Measurements from ENCODE around the gene LENEP. TPM values are rescaled to one million over a fixed set of nuclear protein-coding genes. Genes with fewer than 3 reads are reported as not detected.

Gene LENEP
- total RNA-seq, 2 experiments from 2014 or later: 0.79 to 0.80 TPM

DNA sequence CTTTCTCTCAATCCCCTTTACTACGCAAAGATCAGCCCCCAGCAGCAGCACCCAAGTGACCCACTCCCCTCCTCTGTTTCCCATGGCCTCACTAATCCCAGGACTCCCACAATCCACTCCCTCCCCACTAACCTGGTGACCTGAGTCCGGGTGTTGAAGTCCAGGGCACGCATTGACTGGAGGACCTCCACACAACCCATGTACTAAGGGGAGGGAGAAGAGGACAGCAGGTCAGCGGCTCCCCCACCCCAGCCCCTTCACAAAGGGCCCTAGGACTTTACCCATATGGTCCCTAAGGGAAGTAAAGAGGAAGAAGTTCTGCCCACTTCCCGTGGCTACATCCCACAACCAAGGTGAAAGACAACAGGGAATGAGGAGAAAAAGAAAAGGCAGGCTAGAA is 24.1 kb upstream of the LENEP start:
- peaks cover 36% of the 10 kb centered on the region for H3K36me3 Mint-ChIP-seq (ENCODE audit: low read depth)
- H3K27ac Mint-ChIP-seq: peak overlapping the region; percentile 67
- H3K9me3 Mint-ChIP-seq (ENCODE audit: low read depth): no peaks in the 10 kb centered on the region
- H3K4me1 Mint-ChIP-seq: peaks cover 34% of the 10 kb centered on the region
- H3K4me3 Mint-ChIP-seq: no peak overlapping the region
- H3K27me3 Mint-ChIP-seq: no peaks in the 10 kb centered on the region
- intact Hi-C loops (cut with DNase I, micrococcal nuclease): no loop called here
- CTCF ChIA-PET: interaction anchor here (0.6 to 1.1 kb wide), 4 partner anchors 13 to 1043 kb away, joined by 3 to 6 read pairs (median 3); partner anchors contain the start of gene PBXIP1
- ATAC-seq: no peak
- DNase-seq: no peak
- POLR2A ChIA-PET: interaction anchor here (1.2 kb wide), 1 partner anchor 13 kb away, joined by 5 read pairs; no protein-coding TSS in a partner anchor

DNA sequence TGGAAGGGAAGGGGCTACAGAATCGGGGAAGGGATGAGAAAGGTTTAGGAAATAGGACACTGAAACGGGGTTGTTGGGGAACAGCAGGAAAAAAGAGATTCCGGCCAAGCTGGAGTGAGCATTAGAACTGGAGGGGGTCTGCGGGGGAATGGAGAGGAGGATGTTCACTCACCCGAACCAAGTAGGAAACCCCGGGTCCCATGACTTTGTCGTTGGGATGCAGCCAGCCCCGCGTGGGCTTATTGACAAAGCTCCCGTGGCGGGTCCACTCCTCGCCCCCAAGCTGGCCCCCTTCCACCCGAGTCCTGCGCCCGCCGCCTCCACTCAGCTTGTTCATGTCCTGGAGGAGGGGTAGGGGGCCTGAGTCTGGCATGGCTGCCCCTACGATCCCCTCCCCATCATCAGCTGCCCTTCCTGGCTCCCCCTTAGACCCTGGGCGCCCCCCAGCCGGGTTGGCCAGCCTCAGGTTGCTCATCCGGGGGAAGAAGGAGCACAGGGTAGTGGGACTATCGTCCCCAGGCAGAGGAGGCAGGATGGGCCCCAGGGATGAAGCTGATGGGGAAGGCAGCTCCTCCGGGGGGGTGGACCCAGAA is 23.4 kb upstream of the LENEP start:
- POLR2A ChIA-PET: interaction anchor here (1.1 to 1.2 kb wide), 2 partner anchors 14 to 29 kb away, joined by 5 read pairs; no protein-coding TSS in a partner anchor
- intact Hi-C loops (cut with DNase I, micrococcal nuclease): loop anchor here in 1 of 2 experiments (10.0 kb wide), 2 partner anchors 715 to 785 kb away; partner anchors contain the start of genes DAP3 and YY1AP1
- CTCF ChIA-PET: interaction anchor here (0.6 to 2.4 kb wide), 5 partner anchors 14 to 1044 kb away, joined by 3 to 12 read pairs (median 5); partner anchors contain the start of gene PBXIP1
- DNase-seq (no peak), ATAC-seq (no peak)
- H3K4me3 Mint-ChIP-seq: no peak overlapping the region
- H3K36me3 Mint-ChIP-seq (ENCODE audit: low read depth): peaks cover 31% of the 10 kb centered on the region
- H3K4me1 Mint-ChIP-seq: peaks cover 34% of the 10 kb centered on the region
- H3K27ac Mint-ChIP-seq: peak overlapping the region; percentile 67
- no peaks in the 10 kb centered on the region for H3K9me3 Mint-ChIP-seq (ENCODE audit: low read depth)
- H3K27me3 Mint-ChIP-seq: no peaks in the 10 kb centered on the region

DNA sequence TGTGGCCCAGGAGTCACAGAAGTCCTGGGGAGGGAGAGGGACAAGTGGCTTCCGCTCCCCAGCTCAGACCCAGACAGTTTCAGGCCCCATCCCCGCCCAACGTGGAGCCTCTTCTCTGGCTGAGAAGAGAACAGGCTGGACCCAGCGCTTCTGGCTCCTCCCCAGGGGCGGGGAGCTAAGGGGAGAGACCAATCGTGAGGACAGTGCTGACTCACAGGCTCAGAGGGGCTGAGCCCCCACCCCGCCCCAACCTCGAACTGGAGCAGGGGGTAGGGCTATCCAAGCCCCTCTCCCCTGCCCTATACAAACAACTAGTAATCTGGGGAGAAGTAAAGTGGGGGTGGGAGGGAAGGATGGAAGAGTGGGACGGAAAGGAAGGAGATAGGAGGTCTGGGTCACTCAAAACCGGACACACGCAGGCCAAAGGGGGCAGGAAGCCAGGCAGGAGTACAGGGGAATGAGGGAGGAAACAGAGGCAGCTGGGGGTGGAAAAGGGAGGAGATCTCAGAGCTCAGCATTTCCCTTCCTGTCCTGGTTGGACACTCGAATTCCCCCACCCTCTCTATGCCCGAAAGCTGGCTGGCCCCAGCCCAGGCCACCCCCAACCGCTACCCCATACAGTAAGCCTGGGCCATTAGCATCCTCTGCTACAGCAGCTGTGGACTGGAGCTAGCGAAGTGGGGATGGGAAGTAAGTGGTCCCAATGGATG is 22.6 kb upstream of the LENEP start, which contains the start of gene SHC1:
Gene SHC1, minus strand, starts transcription at position 117 of the 710 bp plus-strand sequence. CDS start 221 bp downstream, outside the sequence.
- ATAC-seq: no peak
- Mint-ChIP-seq H3K4me3 (peak within 1 kb of the TSS; percentile 7), H3K4me1 (peaks cover 34% of the 10 kb centered on the region), H3K27ac (peak within 1 kb of the TSS; percentile 82), H3K36me3 (ENCODE audit: low read depth) (peaks cover 22% of the 10 kb centered on the region), H3K9me3 (ENCODE audit: low read depth) (no peaks in the 10 kb centered on the region), H3K27me3 (no peaks in the 10 kb centered on the region)
- CTCF ChIA-PET: interaction anchor here (0.5 to 2.4 kb wide), 6 partner anchors 9 to 1047 kb away, joined by 3 to 12 read pairs (median 4); partner anchors contain the start of genes EFNA4 and PYGO2
- POLR2A ChIA-PET: interaction anchor here (0.6 to 1.2 kb wide), 4 partner anchors 12 to 365 kb away, joined by 3 to 5 read pairs (median 3); partner anchors contain the start of genes FLAD1 and PBXIP1
- intact Hi-C loops (cut with DNase I, micrococcal nuclease): loop anchor here in 1 of 2 experiments (10.0 kb wide), 2 partner anchors 714 to 786 kb away; partner anchors contain the start of genes DAP3 and YY1AP1
- DNase-seq: peak; percentile 74

DNA sequence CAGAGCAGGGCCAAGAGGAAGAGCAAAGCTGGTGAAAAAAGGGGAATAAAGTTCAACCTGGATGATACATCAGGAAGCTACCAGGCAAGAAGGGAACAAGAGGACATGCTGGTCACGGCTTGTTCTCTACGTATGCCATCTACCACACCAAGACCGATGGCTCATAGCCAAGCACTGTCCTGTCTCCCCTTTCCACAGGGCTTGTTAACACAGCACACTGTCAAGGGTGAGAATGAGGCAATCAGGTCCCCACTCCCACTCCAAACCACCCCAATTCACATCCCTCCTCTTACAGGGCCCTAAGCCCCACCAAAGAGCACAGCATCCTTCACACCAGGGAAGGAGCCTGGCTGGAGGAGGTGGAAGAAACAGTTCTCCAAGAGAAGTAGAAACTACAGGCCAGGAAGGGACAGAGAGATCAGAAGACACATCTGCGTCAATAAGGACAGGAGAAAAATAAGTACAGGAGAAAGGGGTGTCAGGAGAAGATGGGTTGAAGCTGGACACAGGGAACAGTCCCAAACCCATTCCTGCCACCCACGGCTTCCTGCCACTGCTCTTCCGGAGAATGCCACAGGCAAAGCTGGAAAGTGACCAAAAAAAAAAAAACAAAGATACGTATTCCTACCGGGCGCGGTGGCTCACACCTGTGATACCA is 21.9 kb upstream of the LENEP start:
- DNase-seq (no peak), ATAC-seq (no peak)
- Mint-ChIP-seq H3K4me1 (peaks cover 34% of the 10 kb centered on the region), H3K27ac (peak overlapping the region; percentile 82), H3K27me3 (no peaks in the 10 kb centered on the region), H3K4me3 (peak overlapping the region; percentile 7), H3K9me3 (ENCODE audit: low read depth) (no peaks in the 10 kb centered on the region), H3K36me3 (ENCODE audit: low read depth) (peaks cover 25% of the 10 kb centered on the region)
- ChIA-PET CTCF (interaction anchor here (0.6 to 2.4 kb wide), 7 partner anchors 9 to 371 kb away, joined by 3 to 12 read pairs (median 3); partner anchors contain the start of genes EFNA4, PMVK and PYGO2), POLR2A (interaction anchor here (0.6 to 1.2 kb wide), 3 partner anchors 11 to 63 kb away, joined by 3 to 4 read pairs (median 3); partner anchors contain the start of gene FLAD1)
- intact Hi-C loops (cut with DNase I, micrococcal nuclease): loop anchor here in 1 of 2 experiments (10.0 kb wide), 2 partner anchors 713 to 787 kb away; partner anchors contain the start of genes DAP3 and YY1AP1

DNA sequence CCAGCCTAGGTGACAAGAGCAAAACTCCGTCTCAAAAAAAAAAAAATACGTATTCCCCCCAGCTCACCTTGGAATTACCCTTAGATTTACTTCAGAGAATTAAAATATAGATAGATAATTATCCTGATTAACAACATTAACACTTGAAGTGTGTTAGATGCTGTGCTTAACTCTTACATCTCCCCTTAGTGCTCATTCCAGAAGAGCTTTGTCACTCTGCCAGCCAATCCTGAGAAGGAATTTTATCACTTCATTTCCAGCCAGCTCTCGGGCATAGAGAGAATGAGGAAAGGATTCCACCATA is 21.2 kb upstream of the LENEP start:
- Mint-ChIP-seq H3K4me3 (no peak overlapping the region), H3K9me3 (ENCODE audit: low read depth) (no peaks in the 10 kb centered on the region), H3K27ac (no peak overlapping the region), H3K27me3 (no peaks in the 10 kb centered on the region), H3K36me3 (ENCODE audit: low read depth) (peaks cover 22% of the 10 kb centered on the region), H3K4me1 (peaks cover 34% of the 10 kb centered on the region)
- ChIA-PET CTCF (interaction anchor here (0.7 to 2.4 kb wide), 6 partner anchors 9 to 372 kb away, joined by 3 to 12 read pairs (median 3); partner anchors contain the start of gene PMVK), POLR2A (interaction anchor here (0.6 to 1.2 kb wide), 3 partner anchors 11 to 64 kb away, joined by 3 to 4 read pairs (median 3); partner anchors contain the start of gene FLAD1)
- intact Hi-C loops (cut with DNase I, micrococcal nuclease): loop anchor here in 1 of 2 experiments (10.0 kb wide), 2 partner anchors 713 to 787 kb away; partner anchors contain the start of genes DAP3 and YY1AP1
- no peak for ATAC-seq
- DNase-seq: no peak

DNA sequence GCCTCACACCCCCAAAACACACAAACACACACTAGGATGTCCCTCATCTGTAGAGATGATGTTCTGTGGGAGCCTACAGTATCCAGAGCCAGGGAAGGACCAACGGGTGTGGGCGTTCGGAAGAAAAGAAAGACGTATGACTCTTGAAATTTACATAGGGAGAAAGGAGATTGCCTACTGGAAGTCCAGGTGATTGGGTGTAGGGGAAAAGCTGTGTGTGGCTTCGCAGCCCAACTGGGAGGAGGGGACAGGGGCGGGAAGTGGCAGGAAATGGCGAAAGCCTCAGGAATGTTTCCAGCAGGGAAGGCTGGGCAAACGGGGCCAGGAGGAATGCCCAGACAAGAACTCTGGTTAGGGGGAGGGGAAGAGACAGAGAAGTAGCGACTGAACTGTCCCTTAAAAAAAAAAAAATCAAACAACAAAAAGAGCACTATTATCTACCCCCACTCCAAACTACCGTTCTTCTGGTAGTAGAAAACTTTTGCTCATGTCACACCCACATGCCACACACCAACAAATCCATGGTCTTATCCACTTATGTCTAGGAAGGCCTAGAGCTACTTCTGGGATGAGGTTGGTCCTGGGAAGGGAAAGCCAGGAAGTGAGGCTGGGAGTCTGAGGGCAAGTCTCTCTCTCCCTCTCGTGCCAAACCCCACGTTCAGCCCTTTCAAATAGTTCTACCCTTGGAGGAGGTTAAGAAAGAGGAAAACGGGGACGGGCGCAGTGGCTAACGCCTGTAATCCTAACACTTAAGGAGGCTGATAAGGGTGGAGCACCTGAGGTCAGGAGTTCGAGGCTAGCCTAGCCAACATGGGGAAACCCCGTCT is 20.7 kb upstream of the LENEP start:
- H3K27ac Mint-ChIP-seq: no peak overlapping the region

DNA sequence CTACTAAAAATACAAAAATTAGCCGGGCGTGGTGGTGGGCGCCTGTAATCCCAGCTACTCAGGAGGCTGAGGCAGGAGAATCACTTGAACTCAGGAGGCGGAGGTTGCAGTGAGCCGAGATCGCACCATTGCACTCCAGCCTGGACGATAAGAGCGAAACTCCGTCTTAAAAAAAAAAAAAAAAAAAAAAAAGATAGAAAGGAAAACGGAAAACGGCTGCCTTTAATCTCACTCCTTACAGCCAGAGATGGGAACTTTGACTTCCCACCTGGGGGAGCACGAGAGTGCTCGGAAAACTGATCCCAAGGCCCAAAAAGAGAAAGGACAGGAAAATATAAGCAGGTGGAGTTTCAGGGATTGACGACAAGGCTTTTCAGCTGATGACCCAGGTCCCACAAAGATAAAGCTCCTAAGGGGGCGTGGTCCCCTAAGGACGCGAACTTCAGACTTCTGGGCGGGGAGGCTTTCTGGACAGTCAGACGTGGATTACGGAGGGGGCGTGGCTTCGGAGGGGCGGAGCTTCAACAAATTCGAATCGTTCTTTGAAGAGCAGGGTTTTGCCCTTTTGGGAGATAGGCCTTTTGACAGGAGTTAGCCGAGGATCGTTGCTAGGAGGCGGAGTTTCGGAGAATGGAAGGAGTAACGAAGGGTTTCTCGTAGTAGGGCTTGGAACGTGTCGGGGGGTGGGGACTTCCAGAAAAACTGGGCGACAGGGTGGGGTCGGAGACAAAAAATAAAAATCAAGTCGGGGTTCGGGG is 19.9 kb upstream of the LENEP start:
- intact Hi-C loops (cut with DNase I, micrococcal nuclease): loop anchor here (1.0 to 10.0 kb wide), 19 partner anchors 10 to 789 kb away; partner anchors contain the start of genes FLAD1 (in 2 of the 2), PYGO2 (in 2 of the 2), UBE2Q1 (in 2 of the 2) and ADAM15 (in 1 of the 2)
- Mint-ChIP-seq H3K4me3 (no peak overlapping the region), H3K27ac (no peak overlapping the region), H3K4me1 (peaks cover 34% of the 10 kb centered on the region), H3K27me3 (no peaks in the 10 kb centered on the region), H3K36me3 (ENCODE audit: low read depth) (peaks cover 25% of the 10 kb centered on the region), H3K9me3 (ENCODE audit: low read depth) (no peaks in the 10 kb centered on the region)
- peak; percentile 30 for ATAC-seq
- DNase-seq: peak; percentile 98
- POLR2A ChIA-PET: interaction anchor here (0.6 to 2.3 kb wide), 14 partner anchors 8 to 639 kb away, joined by 3 to 12 read pairs (median 4); partner anchors contain the start of genes FLAD1, LENEP, PBXIP1 and PMVK
- CTCF ChIA-PET: interaction anchor here (0.6 to 2.9 kb wide), 10 partner anchors 12 to 198 kb away, joined by 3 to 15 read pairs (median 3); partner anchors contain the start of genes ADAM15, PBXIP1 and PYGO2

More for the DNA sequence above, 20.7 kb upstream of the LENEP start:
- ATAC-seq: no peak
- ChIA-PET CTCF (interaction anchor here (0.9 to 2.9 kb wide), 8 partner anchors 8 to 119 kb away, joined by 3 to 12 read pairs (median 3); partner anchors contain the start of genes ADAM15 and PMVK), POLR2A (interaction anchor here (0.6 to 2.3 kb wide), 5 partner anchors 17 to 64 kb away, joined by 3 to 12 read pairs (median 4); partner anchors contain the start of genes PBXIP1 and PMVK)
- Mint-ChIP-seq H3K4me3 (no peak overlapping the region), H3K36me3 (ENCODE audit: low read depth) (peaks cover 23% of the 10 kb centered on the region), H3K27me3 (no peaks in the 10 kb centered on the region), H3K4me1 (peaks cover 37% of the 10 kb centered on the region), H3K9me3 (ENCODE audit: low read depth) (no peaks in the 10 kb centered on the region)
- no peak for DNase-seq
- intact Hi-C loops (cut with DNase I, micrococcal nuclease): loop anchor here in 1 of 2 experiments (1.0 to 10.0 kb wide), 3 partner anchors 11 to 788 kb away; partner anchors contain the start of genes DAP3, PYGO2 and YY1AP1

DNA sequence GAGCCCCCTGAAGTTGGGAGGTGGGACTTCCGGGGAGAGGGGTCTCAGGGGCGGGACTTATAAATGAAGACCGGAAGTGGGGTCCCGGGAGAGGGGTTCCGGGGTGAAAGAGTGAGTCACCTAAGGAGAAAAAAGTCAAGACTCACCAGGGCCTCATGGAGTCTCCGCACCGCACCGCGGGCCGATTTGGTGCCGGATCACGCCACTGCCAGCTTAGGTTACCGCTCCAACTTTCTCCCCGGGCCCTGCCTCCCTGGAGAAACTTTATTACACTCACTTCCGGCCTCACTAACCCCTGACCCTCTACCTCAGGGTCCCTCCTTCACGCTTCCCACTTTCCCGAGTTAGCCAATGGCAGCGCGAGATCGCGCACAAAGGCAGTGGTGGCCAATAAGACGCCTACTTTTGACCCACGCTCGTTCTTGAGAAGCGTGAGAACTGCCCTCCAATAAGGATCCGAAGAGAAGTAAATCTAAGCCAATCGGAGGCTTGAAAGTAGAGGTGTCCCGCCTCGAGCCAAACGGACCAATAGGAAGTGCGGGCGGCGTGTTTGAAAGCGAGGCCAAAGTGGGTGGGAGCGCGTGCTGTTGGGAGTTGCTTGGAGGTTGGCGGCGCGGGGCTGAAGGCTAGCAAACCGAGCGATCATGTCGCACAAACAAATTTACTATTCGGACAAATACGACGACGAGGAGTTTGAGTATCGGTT is 19.1 kb upstream of the LENEP start, which contains the start of gene CKS1B:
Gene CKS1B, plus strand, starts transcription at position 580 of the 706 bp plus-strand sequence. Its CDS starts 65 bp downstream, at position 645.
- ChIA-PET CTCF (interaction anchor here (0.5 to 2.9 kb wide), 10 partner anchors 13 to 1472 kb away, joined by 3 to 15 read pairs (median 3); partner anchors contain the start of genes ADAM15, PBXIP1 and PYGO2), POLR2A (interaction anchor here (0.6 to 2.3 kb wide), 11 partner anchors 9 to 640 kb away, joined by 3 to 12 read pairs (median 5); partner anchors contain the start of genes LENEP, PMVK and PYGO2)
- Mint-ChIP-seq H3K4me3 (no peak within 1 kb of the TSS), H3K27ac (no peak within 1 kb of the TSS), H3K9me3 (ENCODE audit: low read depth) (no peaks in the 10 kb centered on the region), H3K4me1 (peaks cover 30% of the 10 kb centered on the region), H3K27me3 (no peaks in the 10 kb centered on the region), H3K36me3 (ENCODE audit: low read depth) (peaks cover 25% of the 10 kb centered on the region)
- DNase-seq (peak; percentile 98), ATAC-seq (peak; percentile 86)
- intact Hi-C loops (cut with DNase I, micrococcal nuclease): loop anchor here (1.0 to 10.0 kb wide), 19 partner anchors 9 to 789 kb away; partner anchors contain the start of genes FLAD1 (in 2 of the 2), UBE2Q1 (in 2 of the 2), ADAM15 (in 1 of the 2) and ADAR (in 1 of the 2)
